Karpas-422 (cell line): Measurements from ENCODE around the gene KDM6B. TPM values are rescaled to one million over a fixed set of nuclear protein-coding genes. Genes with fewer than 3 reads are reported as not detected.

ENCODE experiments used
- DNase-seq: peaks from one replicate; pipeline ENCODE4 v3.0.0-alpha.2; 2015
- H2AFZ ChIP-seq: fragments of 200-600 bp; sonication (generic); 2 replicates; pipeline ENCODE4 v1.6.1; 2014; ENCODE audit warnings: antibody characterized with exemption, low read length, mixed read lengths
- H3K27ac ChIP-seq: fragments of 200-600 bp; sonication (generic); 2 replicates; pipeline ENCODE4 v1.5.1; 2014; ENCODE audit warnings: mild to moderate bottlenecking, low read length, moderate library complexity
- H3K27me3 ChIP-seq: fragments of 200-600 bp; sonication (generic); 2 replicates; pipeline ENCODE4 v1.6.1; 2014; ENCODE audit warnings: low read length, mixed read lengths
- H3K36me3 ChIP-seq: fragments of 200-600 bp; sonication (generic); 2 replicates; pipeline ENCODE4 v1.6.1; 2014; ENCODE audit warnings: low read length, mixed read lengths; ENCODE audit not compliant: insufficient read depth
- H3K4me1 ChIP-seq: fragments of 200-600 bp; sonication (generic); 2 replicates; pipeline ENCODE4 v1.6.1; 2014; ENCODE audit warnings: mild to moderate bottlenecking, low read length, mixed read lengths
- H3K4me2 ChIP-seq: fragments of 200-600 bp; sonication (generic); 2 replicates; pipeline ENCODE4 v1.6.1; 2014; ENCODE audit warnings: low read length, low read depth, mild to moderate bottlenecking; ENCODE audit not compliant: poor library complexity, severe bottlenecking
- H3K4me3 ChIP-seq: fragments of 200-600 bp; sonication (generic); 2 replicates; pipeline ENCODE4 v1.5.1; 2014; ENCODE audit warnings: mild to moderate bottlenecking, antibody characterized with exemption, low read length, mixed read lengths
- H3K79me2 ChIP-seq: fragments of 200-600 bp; sonication (generic); 2 replicates; pipeline ENCODE4 v1.6.1; 2014; ENCODE audit warnings: mild to moderate bottlenecking, low read length, mixed read lengths
- H3K9ac ChIP-seq: fragments of 200-600 bp; sonication (generic); 2 replicates; pipeline ENCODE4 v1.6.0; 2014; ENCODE audit warnings: low read length
- H3K9me2 ChIP-seq: fragments of 200-600 bp; sonication (generic), shearing (Covaris generic); replicated peaks from 2 replicates; pipeline ENCODE4 v1.6.0; 2014; ENCODE audit warnings: mild to moderate bottlenecking, low read length, moderate library complexity; ENCODE audit not compliant: insufficient read depth
- H3K9me3 ChIP-seq: fragments of 300-700, 200-600 bp; sonication (generic); 2 replicates; pipeline ENCODE4 v1.6.1; 2014; ENCODE audit warnings: low read length, mixed read lengths
- H4K20me1 ChIP-seq: fragments of 200-600 bp; sonication (generic); 2 replicates; pipeline ENCODE4 v1.6.1; 2014; ENCODE audit warnings: mild to moderate bottlenecking, antibody characterized with exemption, low read length, low read depth; ENCODE audit not compliant: insufficient read depth
- total RNA-seq: library from RNA; depleted of rRNA; stranded (reverse); fragments of >200 nt; shearing (Covaris generic); gene quantifications from 2 replicates; pipeline ENCODE4 v1.2.3, GENCODE V29; 2014; ENCODE audit warnings: low replicate concordance

KDM6B gene
- total RNA-seq, 1 experiment from 2014 or later, result 34.6 TPM

DNA sequence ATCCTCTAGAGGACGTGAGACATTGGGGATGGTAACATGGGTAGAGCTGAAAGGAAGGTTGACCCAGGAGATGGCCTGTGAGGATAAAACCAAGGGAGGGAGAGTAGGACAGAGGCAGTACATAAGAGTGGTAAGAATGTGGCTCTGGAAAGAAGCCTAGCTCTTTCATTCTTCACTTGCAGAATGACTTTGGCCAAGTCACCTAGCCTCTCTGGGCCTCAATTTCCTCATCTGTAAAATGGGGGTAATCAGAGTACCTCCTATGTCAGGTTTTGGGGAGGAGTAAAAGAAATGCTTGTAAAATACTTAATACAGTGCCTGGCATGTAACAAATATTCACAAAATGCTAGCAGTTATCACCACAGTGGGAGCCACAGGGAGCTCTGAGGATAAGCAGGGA is 6.9 kb downstream of the KDM6B start:
- Histone ChIP-seq H3K4me3 (peak overlapping the region; percentile 88), H3K4me1 (peaks cover 65% of the 10 kb centered on the region), H2AFZ (no peak overlapping the region), H3K4me2 (peak overlapping the region; percentile 96), H3K9ac (peak overlapping the region; percentile 92), H3K79me2 (peaks cover 40% of the 10 kb centered on the region), H3K27me3 (no peaks in the 10 kb centered on the region), H3K36me3 (no peaks in the 10 kb centered on the region), H3K9me2 (no peaks in the 10 kb centered on the region), H4K20me1 (peaks cover 8% of the 10 kb centered on the region; the same call in 1 of the 2 replicates), H3K27ac (peak overlapping the region; percentile 95), H3K9me3 (no peaks in the 10 kb centered on the region)
- no peak for DNase-seq

DNA sequence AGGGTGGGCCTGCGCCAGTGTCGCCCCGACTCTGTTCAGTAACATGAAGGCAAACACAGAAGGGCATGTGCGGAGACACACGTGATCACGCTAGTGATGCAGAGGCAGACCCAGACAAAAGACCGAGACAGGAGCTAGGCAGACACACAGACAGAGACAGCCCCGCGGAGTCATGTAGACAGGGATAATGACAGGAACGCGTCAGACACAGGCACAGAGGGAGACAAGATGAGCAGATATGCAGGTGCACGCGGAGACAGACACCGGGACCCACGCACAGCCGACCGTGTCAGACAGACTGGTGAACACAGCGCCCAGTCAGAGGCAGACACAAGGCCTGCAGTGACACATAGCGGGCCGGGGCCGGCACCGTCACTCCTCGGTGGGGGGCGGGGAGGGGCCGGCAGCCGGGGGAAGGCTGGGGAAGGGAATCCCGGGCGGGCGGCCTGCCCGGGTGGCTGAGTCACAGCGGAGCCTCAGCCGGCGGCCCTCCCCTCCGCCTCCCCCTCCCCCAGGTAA is 7.4 kb downstream of the KDM6B start:
- Histone ChIP-seq H3K9me2 (no peaks in the 10 kb centered on the region), H3K9ac (peak overlapping the region; percentile 92), H3K36me3 (no peaks in the 10 kb centered on the region; the same call in 1 of the 2 replicates), H3K4me3 (peak overlapping the region; percentile 88), H3K4me2 (peak overlapping the region; percentile 96), H3K79me2 (peaks cover 43% of the 10 kb centered on the region), H3K4me1 (peaks cover 59% of the 10 kb centered on the region), H2AFZ (no peak overlapping the region), H3K27me3 (no peaks in the 10 kb centered on the region), H3K9me3 (no peaks in the 10 kb centered on the region), H4K20me1 (peaks cover 8% of the 10 kb centered on the region; the same call in 1 of the 2 replicates), H3K27ac (peak overlapping the region; percentile 95)
- peak; percentile 84 for DNase-seq

GRCh38 chr17:7841915-7842379 is 7.9 kb downstream of the KDM6B start:
- peaks cover 44% of the 10 kb centered on the region for H3K79me2 ChIP-seq
- H3K4me2 ChIP-seq, result peak overlapping the region; percentile 96
- H2AFZ ChIP-seq, result no peak overlapping the region
- no peaks in the 10 kb centered on the region for H3K9me2 ChIP-seq
- no peaks in the 10 kb centered on the region; the same call in 1 of the 2 replicates for H3K36me3 ChIP-seq
- DNase-seq, result peak; percentile 98
- peaks cover 8% of the 10 kb centered on the region; the same call in 1 of the 2 replicates for H4K20me1 ChIP-seq
- peak overlapping the region; percentile 88 for H3K4me3 ChIP-seq
- H3K9me3 ChIP-seq, result no peaks in the 10 kb centered on the region
- peak overlapping the region; percentile 95 for H3K27ac ChIP-seq
- peaks cover 54% of the 10 kb centered on the region for H3K4me1 ChIP-seq
- H3K27me3 ChIP-seq, result no peaks in the 10 kb centered on the region
- peak overlapping the region; percentile 92 for H3K9ac ChIP-seq

- Histone ChIP-seq H3K9me2 (no peaks in the 10 kb centered on the region), H3K27ac (peak overlapping the region; percentile 95), H3K79me2 (peaks cover 44% of the 10 kb centered on the region), H3K4me3 (peak overlapping the region; percentile 88), H3K9me3 (no peaks in the 10 kb centered on the region), H3K4me2 (peak overlapping the region; percentile 96), H3K36me3 (no peaks in the 10 kb centered on the region; the same call in 1 of the 2 replicates), H2AFZ (no peak overlapping the region), H3K4me1 (peaks cover 47% of the 10 kb centered on the region), H3K27me3 (no peaks in the 10 kb centered on the region), H4K20me1 (peaks cover 8% of the 10 kb centered on the region; the same call in 1 of the 2 replicates), H3K9ac (peak overlapping the region; percentile 92)
- DNase-seq, result peak; percentile 84
These were observed 8.6 kb downstream of the KDM6B start for GRCh38 chr17:7842380-7843256.

DNA sequence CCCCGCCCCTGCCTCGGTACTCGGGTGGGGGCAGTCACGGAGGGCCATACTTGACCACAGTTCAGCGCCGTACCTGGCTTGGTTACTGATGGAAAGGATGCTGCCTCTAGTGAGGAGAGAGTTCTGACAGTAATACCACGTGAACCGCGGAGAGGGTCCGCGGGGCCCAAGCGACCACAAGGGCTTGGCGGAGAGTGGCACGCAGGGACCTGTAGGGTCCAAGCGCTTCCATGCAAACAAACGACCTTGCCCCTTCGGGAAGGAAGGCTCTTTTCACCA is 9.2 kb downstream of the KDM6B start:
- Histone ChIP-seq H3K9me3 (no peaks in the 10 kb centered on the region), H4K20me1 (peaks cover 8% of the 10 kb centered on the region; the same call in 1 of the 2 replicates), H3K4me3 (peak overlapping the region; percentile 88), H3K9me2 (no peaks in the 10 kb centered on the region), H3K4me2 (peak overlapping the region; percentile 96), H3K27me3 (no peaks in the 10 kb centered on the region), H3K36me3 (no peaks in the 10 kb centered on the region; the same call in 1 of the 2 replicates), H3K27ac (peak overlapping the region; percentile 95), H3K4me1 (peaks cover 44% of the 10 kb centered on the region), H3K9ac (peak overlapping the region; percentile 92), H3K79me2 (peaks cover 44% of the 10 kb centered on the region), H2AFZ (no peak overlapping the region)
- DNase-seq, result peak; percentile 76

DNA sequence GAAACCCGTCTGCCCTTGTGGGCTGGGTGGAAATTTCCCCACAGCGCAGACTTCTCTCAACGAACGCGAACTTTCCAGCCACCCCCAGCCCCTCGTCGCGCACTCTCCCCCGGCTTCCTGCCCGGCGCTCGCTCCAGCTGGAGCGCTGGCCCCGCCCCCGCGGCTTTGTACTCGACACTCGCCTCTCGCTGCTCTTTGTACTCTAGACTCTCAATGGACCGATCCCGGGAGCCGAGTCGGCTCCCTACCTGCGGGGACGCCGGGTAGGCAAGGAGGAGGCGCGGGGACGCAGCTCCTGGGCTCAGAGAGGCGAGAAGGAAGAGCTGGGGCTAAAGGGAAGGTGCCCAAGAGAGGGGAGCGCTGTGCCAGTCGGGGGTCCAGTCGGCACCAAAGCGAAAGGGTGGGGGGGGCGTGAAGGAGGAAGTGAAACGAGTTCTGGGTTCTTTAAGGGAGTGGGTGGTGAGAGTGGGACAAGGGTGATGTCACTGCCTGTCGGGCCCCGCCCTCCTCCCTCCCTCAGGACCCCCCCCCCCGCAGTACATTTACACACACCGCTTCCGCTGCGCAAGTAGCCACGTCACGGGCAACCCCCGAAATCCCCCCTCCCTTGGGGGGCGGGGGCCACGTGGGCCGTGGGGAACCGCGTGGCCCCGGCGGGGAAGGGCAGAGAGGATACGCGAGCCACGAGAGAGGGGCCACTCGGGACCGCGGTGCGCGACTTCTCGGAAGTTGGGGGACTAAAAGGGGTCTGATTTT is 9.7 kb downstream of the KDM6B start:
- H3K27ac ChIP-seq, result peak overlapping the region; percentile 95
- no peak overlapping the region for H2AFZ ChIP-seq
- H3K9me3 ChIP-seq, result no peaks in the 10 kb centered on the region
- no peaks in the 10 kb centered on the region; the same call in 1 of the 2 replicates for H3K36me3 ChIP-seq
- H4K20me1 ChIP-seq, result peaks cover 8% of the 10 kb centered on the region; the same call in 1 of the 2 replicates
- H3K4me2 ChIP-seq, result peak overlapping the region; percentile 96
- H3K4me1 ChIP-seq, result peaks cover 40% of the 10 kb centered on the region
- no peaks in the 10 kb centered on the region for H3K27me3 ChIP-seq
- peak overlapping the region; percentile 88 for H3K4me3 ChIP-seq
- H3K9me2 ChIP-seq, result no peaks in the 10 kb centered on the region
- peak overlapping the region; percentile 92 for H3K9ac ChIP-seq
- H3K79me2 ChIP-seq, result peaks cover 44% of the 10 kb centered on the region
- peak; percentile 96 for DNase-seq

DNA sequence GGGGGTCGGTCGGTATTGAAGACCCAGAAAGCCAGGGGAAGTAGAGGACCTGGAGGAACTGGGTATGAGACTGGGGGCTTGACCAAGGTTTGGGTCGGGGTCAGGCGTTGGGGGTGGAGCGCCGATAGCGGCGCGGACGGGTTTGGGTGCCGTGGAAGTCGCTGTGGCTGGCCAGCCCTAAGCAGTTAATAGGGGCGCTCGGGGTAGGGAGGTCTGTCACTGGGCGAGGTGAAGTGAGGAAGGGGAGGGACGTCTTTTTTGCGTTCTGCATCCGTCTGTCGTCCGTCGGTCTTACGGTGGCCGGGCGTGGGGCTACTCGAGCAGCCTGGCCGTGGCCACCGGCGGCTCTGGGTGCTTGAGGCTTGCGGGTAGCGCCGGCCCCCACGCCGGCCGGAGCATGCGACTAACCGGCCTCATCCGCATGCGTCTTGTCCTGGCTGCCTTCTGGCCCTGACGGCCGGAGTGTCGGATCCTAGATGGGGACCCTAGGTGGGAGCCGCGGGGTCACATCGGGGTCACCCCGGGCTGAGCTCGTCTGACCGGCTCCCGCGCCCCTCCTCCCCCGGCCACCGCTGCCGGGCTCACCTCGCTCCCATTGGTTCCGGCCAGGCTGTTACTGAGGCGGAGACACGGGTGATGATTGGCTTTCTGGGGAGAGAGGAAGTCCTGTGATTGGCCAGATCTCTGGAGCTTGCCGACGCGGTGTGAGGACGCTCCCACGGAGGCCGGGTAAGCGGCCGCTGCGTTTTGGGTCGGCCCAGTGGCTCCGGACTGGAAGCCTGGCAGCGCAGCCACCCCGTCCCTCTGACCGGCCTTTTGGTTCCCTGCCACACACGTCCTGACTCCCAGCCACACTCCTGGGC is 10.5 kb downstream of the KDM6B start:
- Histone ChIP-seq H3K36me3 (no peaks in the 10 kb centered on the region; the same call in 1 of the 2 replicates), H3K27me3 (no peaks in the 10 kb centered on the region), H4K20me1 (peaks cover 8% of the 10 kb centered on the region; the same call in 1 of the 2 replicates), H3K9me2 (no peaks in the 10 kb centered on the region), H3K4me3 (peak overlapping the region; percentile 88), H2AFZ (no peak overlapping the region), H3K9me3 (no peaks in the 10 kb centered on the region), H3K27ac (peak overlapping the region; percentile 95), H3K79me2 (peaks cover 41% of the 10 kb centered on the region), H3K9ac (peak overlapping the region; percentile 92), H3K4me2 (peak overlapping the region; percentile 96), H3K4me1 (peaks cover 34% of the 10 kb centered on the region)
- DNase-seq, result peak; percentile 97
